ENCODE measurements around the gene MID2. TPM values are rescaled to one million over a fixed set of nuclear protein-coding genes. Genes with fewer than 3 reads are reported as not detected.
"Not testable (repeated sequence)": the region's sequence is repeated elsewhere in the genome, so short reads cannot be mapped to it uniquely, and the experiment has no call there.

MID2 gene
- total RNA-seq, 1 donor from 2014 or later: 11.0 TPM

GRCh38 chrX:107935664-107936433 lies 110.2 kb downstream of the MID2 start:
- peak; percentile 10 for DNase-seq (ENCODE audit: low read depth)
- TF ChIP-seq CTCF (conservative IDR thresholded peaks at IDR 0.05; ENCODE audit: low read depth, low read length): no peak
- peak overlapping the region; percentile 65 for H3K4me3 ChIP-seq (ENCODE audit: low read depth, low read length)

- no peak for DNase-seq (ENCODE audit: low read depth)
- peak overlapping the region; percentile 65 for H3K4me3 ChIP-seq (ENCODE audit: low read depth, low read length)
- no peak for TF ChIP-seq CTCF (conservative IDR thresholded peaks at IDR 0.05; ENCODE audit: low read depth, low read length)
These were observed 110.7 kb downstream of the MID2 start for GRCh38 chrX:107936434-107936730.

- TF ChIP-seq CTCF (conservative IDR thresholded peaks at IDR 0.05; ENCODE audit: low read depth, low read length): no peak
- no peak for DNase-seq (ENCODE audit: low read depth)
- H3K4me3 ChIP-seq (ENCODE audit: low read depth, low read length): no peak overlapping the region
These were observed 114.4 kb downstream of the MID2 start for GRCh38 chrX:107940095-107940494.

- DNase-seq (ENCODE audit: low read depth); H3K4me3 ChIP-seq (ENCODE audit: low read depth, low read length): not testable (repeated sequence)
These were observed 129.7 kb downstream of the MID2 start for GRCh38 chrX:107955337-107955736.

GRCh38 chrX:107968623-107969022 lies 143.0 kb downstream of the MID2 start:
- peak; percentile 41 for DNase-seq (ENCODE audit: low read depth)
- H3K4me3 ChIP-seq (ENCODE audit: low read depth, low read length): no peak overlapping the region
- TF ChIP-seq CTCF (conservative IDR thresholded peaks at IDR 0.05; ENCODE audit: low read depth, low read length): no peak

- H3K4me3 ChIP-seq (ENCODE audit: low read depth, low read length): no peak overlapping the region
- peak; percentile 23 for TF ChIP-seq CTCF (conservative IDR thresholded peaks at IDR 0.05; ENCODE audit: low read depth, low read length)
- no peak for DNase-seq (ENCODE audit: low read depth)
These were observed 144.4 kb downstream of the MID2 start for GRCh38 chrX:107970073-107970472.

GRCh38 chrX:107971636-107972035 lies 146.0 kb downstream of the MID2 start:
- TF ChIP-seq CTCF (conservative IDR thresholded peaks at IDR 0.05; ENCODE audit: low read depth, low read length): no peak
- no peak overlapping the region for H3K4me3 ChIP-seq (ENCODE audit: low read depth, low read length)
- no peak for DNase-seq (ENCODE audit: low read depth)

Other genes with a start within 250 kb of the MID2 start
- 36.3 and 40.5 TPM in 2 replicates for gene PRPS1, start 197.4 kb upstream of the MID2 start, total RNA-seq
- gene TSC22D3, start 50.1 kb upstream of the MID2 start, total RNA-seq: 18.7 and 32.9 TPM in 2 replicates
- not detected in 2 replicates for gene NCBP2L, start 48.1 kb upstream of the MID2 start, total RNA-seq
- not detected in 2 replicates for gene TEX13B, start 156.5 kb downstream of the MID2 start, total RNA-seq
- 0.36 and 1.8 TPM in 2 replicates for gene VSIG1, start 219.2 kb downstream of the MID2 start, total RNA-seq

Data from epithelial cell of proximal tubule (primary cell).